Testis (tissue), 2 donors: ENCODE results near the gene CPNE1.

Source experiments
- POLR2A ChIP-seq: fragments of 450-650 bp; IDR thresholded peaks from one replicate; pipeline ENCODE4 v1.6.1; 2017; ENCODE audit warnings: antibody characterized with exemption, mild to moderate bottlenecking, moderate library complexity
- TF ChIP-seq, protein P1 (sequence below), 3 experiments: fragments of 450-650 bp in 2 of 3; fragments of 200-600 bp in 1 of 3; sonication (generic) in 1 of 3; IDR thresholded peaks; one replicate each; pipeline ENCODE4 v1.5.1; 2016 to 2019; ENCODE audit warnings: antibody characterized with exemption in 3 of 3, mild to moderate bottlenecking in 2 of 3, moderate library complexity in 1 of 3

DNA sequence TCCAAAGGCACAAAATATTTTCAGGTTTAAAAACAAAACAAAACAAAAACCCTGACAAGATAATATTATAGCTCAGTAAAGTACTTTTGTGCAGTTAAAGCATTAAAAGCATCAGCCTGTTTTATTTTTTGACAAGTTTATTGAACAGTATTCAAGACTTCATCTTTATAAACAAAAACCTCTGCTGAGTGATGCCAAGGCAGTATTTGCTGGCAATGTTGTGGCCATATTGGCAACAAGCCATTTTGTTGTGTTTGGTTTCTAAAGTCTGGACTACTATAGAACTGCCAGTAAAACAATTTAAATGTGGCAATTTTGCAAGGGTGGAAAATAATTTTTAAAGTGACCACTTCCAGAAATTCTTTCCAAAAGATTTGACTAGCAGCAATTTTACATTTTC is 15.9 kb downstream of the CPNE1 start:
- TF ChIP-seq, protein P1, sequence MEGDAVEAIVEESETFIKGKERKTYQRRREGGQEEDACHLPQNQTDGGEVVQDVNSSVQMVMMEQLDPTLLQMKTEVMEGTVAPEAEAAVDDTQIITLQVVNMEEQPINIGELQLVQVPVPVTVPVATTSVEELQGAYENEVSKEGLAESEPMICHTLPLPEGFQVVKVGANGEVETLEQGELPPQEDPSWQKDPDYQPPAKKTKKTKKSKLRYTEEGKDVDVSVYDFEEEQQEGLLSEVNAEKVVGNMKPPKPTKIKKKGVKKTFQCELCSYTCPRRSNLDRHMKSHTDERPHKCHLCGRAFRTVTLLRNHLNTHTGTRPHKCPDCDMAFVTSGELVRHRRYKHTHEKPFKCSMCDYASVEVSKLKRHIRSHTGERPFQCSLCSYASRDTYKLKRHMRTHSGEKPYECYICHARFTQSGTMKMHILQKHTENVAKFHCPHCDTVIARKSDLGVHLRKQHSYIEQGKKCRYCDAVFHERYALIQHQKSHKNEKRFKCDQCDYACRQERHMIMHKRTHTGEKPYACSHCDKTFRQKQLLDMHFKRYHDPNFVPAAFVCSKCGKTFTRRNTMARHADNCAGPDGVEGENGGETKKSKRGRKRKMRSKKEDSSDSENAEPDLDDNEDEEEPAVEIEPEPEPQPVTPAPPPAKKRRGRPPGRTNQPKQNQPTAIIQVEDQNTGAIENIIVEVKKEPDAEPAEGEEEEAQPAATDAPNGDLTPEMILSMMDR (IDR thresholded peaks at IDR 0.05): no peak
- TF ChIP-seq POLR2A: no peak
